Heart left ventricle (tissue), 16 donors: ENCODE results near the gene SIGLEC15. TPM values are rescaled to one million over a fixed set of nuclear protein-coding genes. Genes with fewer than 3 reads are reported as not detected.

ENCODE experiments used
- ATAC-seq, 4 donors: fragments of 200-7000 bp; cut with Tn5 transposase; one replicate each; pipeline ENCODE4 v1.9.1; 2020 to 2022; ENCODE audit warnings: moderate library complexity in 4 of 4, mild to moderate bottlenecking in 3 of 4, moderate number of reproducible peaks in 1 of 4
- DNase-seq, 5 donors: peaks; one replicate each; pipeline ENCODE4 v3.0.0-alpha.2; 2020
- H3K27ac ChIP-seq, 12 donors: fragments of 200-600 bp; sonication (generic) in 4 of 12; one replicate each; pipeline versions ENCODE4 v1.5.0 to v1.8.0; 2016 to 2022; ENCODE audit warnings: mild to moderate bottlenecking in 2 of 12
- H3K27me3 ChIP-seq, 9 donors: fragments of 200-600 bp; sonication (generic) in 2 of 9; one replicate each; pipeline versions ENCODE4 v1.5.1 to v1.8.0; 2016 to 2022; ENCODE audit warnings: mild to moderate bottlenecking in 3 of 9
- H3K36me3 ChIP-seq, 9 donors: fragments of 200-600 bp; sonication (generic) in 2 of 9; one replicate each; pipeline versions ENCODE4 v1.5.0 to v1.8.0; 2018 to 2022; ENCODE audit warnings: mild to moderate bottlenecking in 2 of 9
- H3K4me1 ChIP-seq, 12 donors: fragments of 200-600 bp; sonication (generic) in 4 of 12; one replicate each; pipeline versions ENCODE4 v1.5.0 to v1.8.0; 2016 to 2022; ENCODE audit warnings: mild to moderate bottlenecking in 3 of 12
- H3K4me3 ChIP-seq, 12 donors: fragments of 200-600 bp; sonication (generic) in 4 of 12; one replicate each; pipeline versions ENCODE4 v1.5.0 to v1.8.0; 2017 to 2022; ENCODE audit warnings: mild to moderate bottlenecking in 9 of 12, moderate library complexity in 4 of 12
- H3K9me3 ChIP-seq, 12 donors: fragments of 200-600 bp; sonication (generic) in 4 of 12; one replicate each; pipeline versions ENCODE4 v1.5.0 to v1.8.0; 2016 to 2022; ENCODE audit warnings: mild to moderate bottlenecking in 1 of 12
- POLR2A ChIP-seq, 2 donors: fragments of 450-650 bp; IDR thresholded peaks; one replicate each; pipeline ENCODE4 v1.6.1; 2017; ENCODE audit warnings: antibody characterized with exemption in 2 of 2, mild to moderate bottlenecking in 2 of 2, moderate library complexity in 2 of 2
- WGBS, 4 donors: extraction: QIAGEN DNeasy Blood & Tissue Kit in 2 of 4; methylation state at CpG; one replicate each; pipeline versions ENCODE4 v1.1.5 to v1.1.7; 2013 to 2018; 5-methylcytosine and 5-hydroxymethylcytosine counted together
- intact Hi-C, 10 donors: fragments of 100-400 bp; cut with DNase I; formaldehyde crosslinking; loops; one replicate each; pipeline versions ENCODE4 v1.11.1 to v1.14.2; 2022
- polyA plus RNA-seq, 2 donors: library from polyadenylated mRNA; stranded (reverse); fragments of 200-250 nt; gene quantifications; one replicate each; pipeline ENCODE4 v1.2.3, GENCODE V29; 2013
- total RNA-seq, 9 donors: library from RNA; depleted of rRNA in 2 of 9; stranded (reverse); fragments of >200 nt in 2 of 9; fragmentation: NEBNext Ultra II Directional in 3 of 9; extraction: Animal tissue kit (Norgen Biotek cat#: 25700) in 3 of 9; gene quantifications; one replicate each; pipeline versions ENCODE4 v1.1.0 to v1.2.4, GENCODE V29; 2016 to 2023
- TF ChIP-seq, protein P1 (sequence below), 12 donors: fragments of 200-600 bp; sonication (generic) in 4 of 12; IDR thresholded peaks; one replicate each; pipeline versions ENCODE4 v1.5.0 to v1.8.0; 2018 to 2022; ENCODE audit warnings: antibody characterized with exemption in 12 of 12, mild to moderate bottlenecking in 5 of 12
- donor health status: ischemic (EF 13 %, LVEDD 7.1; RV severe dilation, severe dysfunction).
- donor health status: healthy with polysubstance abuse.
- donor health status: DM: no; HTN: yes; CAD: no.
- donor health status: DM: no; HTN: no; CAD: no.
- donor health status: ischemic (EF 25% LVEDD 6.9; RV normal size, moderate dysfunction).
- donor health status: ischemic (EF 25% LVEDD 5.7; RV mildly dilated, moderate dysfunction).
- donor health status: healthy.
- donor health status: DM: yes; HTN: yes; CAD: no.
- donor health status: ischemic (EF 35%, LVEDD 5.7; RV mildly dilated, moderate dysfunction).
- donor health status: nonischemic (EF 11% LVEDD 7.7; RV severe dilation, severe dysfunction).
- donor health status: DM: yes; HTN: yes; CAD: no.
- donor health status: PGD.
- donor health status: ischemic (EF 29% LVEDD 5.4; RV normal size, mild dysfunction).
- donor health status: nonischemic (EF 23%, LVEDD 6.1; RV moderate dilation, normal function).

Gene SIGLEC15
- total and polyA plus RNA-seq, 11 donors, result 0.08 to 0.77 (median 0.38) TPM; not detected in 4

DNA sequence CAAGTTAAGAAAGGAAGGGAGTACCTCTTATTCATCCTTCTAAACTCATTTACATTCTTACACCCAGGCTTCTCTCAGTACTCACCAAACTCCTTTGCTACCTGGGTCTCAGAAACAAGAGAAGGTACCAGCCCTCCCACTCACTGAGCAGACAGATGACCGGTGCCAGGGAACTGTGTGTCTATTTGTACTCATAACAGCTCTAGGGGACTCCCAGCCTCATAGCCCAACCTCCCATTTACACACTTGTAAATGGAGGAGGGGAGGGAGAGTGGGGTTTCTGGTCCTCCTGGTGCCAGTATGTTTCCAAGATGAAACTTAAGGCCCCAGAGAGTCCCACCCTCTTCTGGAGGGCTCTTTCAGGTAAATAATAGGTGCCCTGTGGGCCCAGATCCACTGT, 42.8 kb upstream of the SIGLEC15 start:
- no peaks in the 10 kb centered on the region for H3K27me3 ChIP-seq
- ATAC-seq, result no peak
- no peak for TF ChIP-seq POLR2A (IDR thresholded peaks at IDR 0.05)
- TF ChIP-seq, protein P1, sequence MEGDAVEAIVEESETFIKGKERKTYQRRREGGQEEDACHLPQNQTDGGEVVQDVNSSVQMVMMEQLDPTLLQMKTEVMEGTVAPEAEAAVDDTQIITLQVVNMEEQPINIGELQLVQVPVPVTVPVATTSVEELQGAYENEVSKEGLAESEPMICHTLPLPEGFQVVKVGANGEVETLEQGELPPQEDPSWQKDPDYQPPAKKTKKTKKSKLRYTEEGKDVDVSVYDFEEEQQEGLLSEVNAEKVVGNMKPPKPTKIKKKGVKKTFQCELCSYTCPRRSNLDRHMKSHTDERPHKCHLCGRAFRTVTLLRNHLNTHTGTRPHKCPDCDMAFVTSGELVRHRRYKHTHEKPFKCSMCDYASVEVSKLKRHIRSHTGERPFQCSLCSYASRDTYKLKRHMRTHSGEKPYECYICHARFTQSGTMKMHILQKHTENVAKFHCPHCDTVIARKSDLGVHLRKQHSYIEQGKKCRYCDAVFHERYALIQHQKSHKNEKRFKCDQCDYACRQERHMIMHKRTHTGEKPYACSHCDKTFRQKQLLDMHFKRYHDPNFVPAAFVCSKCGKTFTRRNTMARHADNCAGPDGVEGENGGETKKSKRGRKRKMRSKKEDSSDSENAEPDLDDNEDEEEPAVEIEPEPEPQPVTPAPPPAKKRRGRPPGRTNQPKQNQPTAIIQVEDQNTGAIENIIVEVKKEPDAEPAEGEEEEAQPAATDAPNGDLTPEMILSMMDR (IDR thresholded peaks at IDR 0.05), result no peak
- H3K4me1 ChIP-seq, result peaks cover 0 to 14% (median 6%) of the 10 kb centered on the region in 12 donors
- H3K27ac ChIP-seq, result no peak overlapping the region
- WGBS, 4 donors, result 78 to 88% (median 83%) methylated on average over 1 of the region's 1 CpG
- intact Hi-C loops, result loop anchor here in 1 of 10 donors (5.0 kb wide), 1 partner anchor 60 kb away; the partner anchor contains the start of gene SLC14A1
- no peak overlapping the region for H3K4me3 ChIP-seq
- H3K9me3 ChIP-seq, result no peaks in the 10 kb centered on the region
- H3K36me3 ChIP-seq, result no peaks in the 10 kb centered on the region
- DNase-seq, result no peak

DNA sequence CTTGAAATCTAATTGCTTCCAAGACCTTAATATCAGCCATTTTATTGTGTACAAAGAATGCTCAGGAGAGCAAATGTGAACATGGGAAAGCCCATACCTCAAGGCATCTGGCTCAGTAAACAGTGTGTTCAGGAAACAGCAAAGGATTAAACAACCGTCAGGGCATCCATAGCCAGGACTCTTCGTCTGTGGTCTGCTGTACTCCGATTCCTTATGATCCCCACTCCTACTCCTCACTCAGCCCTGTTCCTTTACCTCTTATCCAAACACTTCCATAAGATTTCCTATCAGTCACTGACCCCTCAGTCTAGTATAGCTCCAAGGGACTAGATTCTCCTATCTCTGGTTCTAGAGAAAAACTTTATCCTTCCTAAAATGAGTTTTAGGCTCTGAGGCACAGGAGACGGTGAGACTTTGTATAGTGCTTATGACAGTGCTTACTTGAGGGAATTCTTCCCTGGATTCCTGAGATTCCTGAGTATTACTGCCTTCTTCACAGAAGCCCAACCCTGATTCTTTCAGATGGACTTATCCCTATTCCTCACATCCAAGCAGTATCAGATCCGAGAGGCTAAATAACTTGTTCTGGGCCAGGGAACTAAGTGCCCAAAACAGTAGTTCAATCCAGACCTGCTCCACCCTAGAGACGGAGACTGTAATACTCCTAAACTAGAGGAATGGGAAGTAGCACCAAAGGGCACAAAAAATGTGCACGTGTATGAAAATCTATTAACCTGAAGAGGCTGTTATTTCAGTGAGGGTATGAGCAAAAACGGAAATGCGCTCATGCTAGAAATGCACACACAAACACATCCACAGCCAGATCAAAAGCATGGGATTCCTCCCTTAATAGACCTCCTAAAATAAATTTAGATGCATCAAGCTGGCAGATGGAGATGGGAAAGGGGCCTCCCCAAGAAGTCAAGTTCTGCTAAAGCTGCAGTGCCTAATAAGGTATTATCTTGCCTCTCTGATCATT, 42.1 kb upstream of the SIGLEC15 start:
- intact Hi-C loops, result loop anchor here in 1 of 10 donors (5.0 kb wide), 1 partner anchor 61 kb away; the partner anchor contains the start of gene SLC14A1
- Histone ChIP-seq H3K9me3 (no peaks in the 10 kb centered on the region), H3K27ac (no peak overlapping the region), H3K36me3 (no peaks in the 10 kb centered on the region), H3K27me3 (no peaks in the 10 kb centered on the region), H3K4me3 (no peak overlapping the region), H3K4me1 (peaks cover 0 to 14% (median 6%) of the 10 kb centered on the region in 12 donors)
- DNase-seq (no peak), ATAC-seq (no peak)
- TF ChIP-seq POLR2A (IDR thresholded peaks at IDR 0.05), result no peak
- TF ChIP-seq, protein P1 (IDR thresholded peaks at IDR 0.05), result no peak
- WGBS, 4 donors, result 77 to 86% (median 83%) methylated on average over 9 of the region's 9 CpGs

DNA sequence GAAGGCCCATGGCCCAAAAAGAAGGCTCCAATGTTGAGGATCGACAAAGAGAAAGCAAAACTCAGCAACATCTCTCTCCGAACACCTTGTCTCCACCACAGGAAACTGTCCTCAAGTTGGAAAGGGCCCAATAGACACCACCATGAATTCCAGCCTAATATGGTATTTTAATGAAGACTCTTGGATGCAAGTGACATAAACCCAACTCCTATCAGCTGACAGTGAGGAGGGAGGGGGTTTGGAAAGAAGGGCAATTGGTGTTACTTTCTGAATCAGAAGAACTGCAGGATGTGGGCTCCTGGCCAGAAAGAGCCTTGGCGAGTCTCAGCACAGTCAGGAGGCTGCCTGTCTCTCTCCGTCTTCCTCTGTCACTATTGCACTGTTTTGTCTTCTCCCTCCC, 40.3 kb upstream of the SIGLEC15 start:
- intact Hi-C loops, result loop anchor here in 1 of 10 donors (5.0 kb wide), 1 partner anchor 37 kb away; no protein-coding TSS in a partner anchor
- ATAC-seq (peak in 2 of 4 donors; percentile 44 to 51), DNase-seq (peak in 2 of 5 donors; percentile 30 to 32)
- no peak overlapping the region for H3K4me3 ChIP-seq
- H3K4me1 ChIP-seq, result peaks cover 0 to 12% (median 4%) of the 10 kb centered on the region in 12 donors
- H3K27ac ChIP-seq, result no peak overlapping the region
- TF ChIP-seq, protein P1 (IDR thresholded peaks at IDR 0.05), result no peak
- 31 to 48% (median 39%) methylated on average over 4 of the region's 4 CpGs for WGBS, 4 donors
- no peaks in the 10 kb centered on the region for H3K27me3 ChIP-seq
- no peaks in the 10 kb centered on the region for H3K9me3 ChIP-seq
- H3K36me3 ChIP-seq, result no peaks in the 10 kb centered on the region

DNA sequence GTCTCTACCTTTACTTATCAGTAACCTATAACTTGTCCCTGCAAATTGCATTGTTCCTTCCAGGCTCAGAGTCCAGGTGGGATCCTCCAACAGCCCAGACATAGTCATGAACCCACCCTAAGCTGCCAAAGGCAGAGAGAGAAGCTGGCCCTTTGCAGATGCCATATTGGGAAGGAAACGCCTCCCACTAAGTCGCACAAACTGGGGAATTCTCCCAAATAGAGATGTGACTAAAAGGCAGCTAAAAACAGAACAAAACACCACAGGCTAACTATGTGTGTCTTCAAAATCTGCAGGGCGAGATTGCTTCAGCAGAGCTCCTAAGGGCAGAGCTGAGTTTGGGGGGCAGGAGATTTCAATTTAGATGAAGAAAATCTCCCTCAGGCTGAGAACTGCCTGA, 38.5 kb upstream of the SIGLEC15 start:
- Histone ChIP-seq H3K4me3 (no peak overlapping the region), H3K4me1 (peaks cover 0 to 8% (median 2%) of the 10 kb centered on the region in 12 donors), H3K27me3 (no peaks in the 10 kb centered on the region), H3K9me3 (peaks cover 0 to 3% (median 0%) of the 10 kb centered on the region in 12 donors), H3K36me3 (no peaks in the 10 kb centered on the region), H3K27ac (no peak overlapping the region)
- ATAC-seq (no peak), DNase-seq (no peak)
- TF ChIP-seq POLR2A (IDR thresholded peaks at IDR 0.05), result no peak
- TF ChIP-seq, protein P1 (IDR thresholded peaks at IDR 0.05), result no peak
- whole genome bisulfite sequencing, 4 donors, result 95 to 98% (median 96%) methylated on average over 3 of the region's 3 CpGs
- intact Hi-C loops, result loop anchor here in 1 of 10 donors (5.0 kb wide), 1 partner anchor 35 kb away; no protein-coding TSS in a partner anchor
